GM12872 (cell line): ENCODE measurements around the gene FABP6.

Source experiments
- TF ChIP-seq, protein P1 (sequence below): IDR thresholded peaks from 3 replicates; pipeline ENCODE4 v1.5.1; 2011; ENCODE audit warnings: low read depth, mild to moderate bottlenecking, low read length, moderate library complexity; ENCODE audit not compliant: insufficient read depth

FABP6 gene

DNA sequence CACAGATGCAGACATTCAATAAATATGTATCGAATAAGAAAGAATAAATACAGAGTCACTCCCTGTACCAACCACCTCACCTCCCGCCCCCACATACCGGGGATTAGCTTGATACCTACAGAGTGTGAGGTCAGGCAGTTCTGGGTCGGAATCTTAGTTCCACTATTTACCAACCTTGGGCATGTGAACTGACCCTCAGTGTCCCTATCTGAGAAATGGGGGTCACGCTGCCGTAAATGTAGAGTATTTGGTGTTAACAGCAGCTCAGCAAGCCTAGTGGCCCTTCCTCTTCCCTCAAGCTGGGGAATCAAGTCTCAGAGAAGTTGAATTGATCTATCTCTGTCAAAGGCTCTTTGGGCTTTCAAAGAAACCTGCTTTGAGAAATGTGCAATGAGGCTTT, 57.6 kb downstream of the FABP6 start:
- TF ChIP-seq, protein P1, sequence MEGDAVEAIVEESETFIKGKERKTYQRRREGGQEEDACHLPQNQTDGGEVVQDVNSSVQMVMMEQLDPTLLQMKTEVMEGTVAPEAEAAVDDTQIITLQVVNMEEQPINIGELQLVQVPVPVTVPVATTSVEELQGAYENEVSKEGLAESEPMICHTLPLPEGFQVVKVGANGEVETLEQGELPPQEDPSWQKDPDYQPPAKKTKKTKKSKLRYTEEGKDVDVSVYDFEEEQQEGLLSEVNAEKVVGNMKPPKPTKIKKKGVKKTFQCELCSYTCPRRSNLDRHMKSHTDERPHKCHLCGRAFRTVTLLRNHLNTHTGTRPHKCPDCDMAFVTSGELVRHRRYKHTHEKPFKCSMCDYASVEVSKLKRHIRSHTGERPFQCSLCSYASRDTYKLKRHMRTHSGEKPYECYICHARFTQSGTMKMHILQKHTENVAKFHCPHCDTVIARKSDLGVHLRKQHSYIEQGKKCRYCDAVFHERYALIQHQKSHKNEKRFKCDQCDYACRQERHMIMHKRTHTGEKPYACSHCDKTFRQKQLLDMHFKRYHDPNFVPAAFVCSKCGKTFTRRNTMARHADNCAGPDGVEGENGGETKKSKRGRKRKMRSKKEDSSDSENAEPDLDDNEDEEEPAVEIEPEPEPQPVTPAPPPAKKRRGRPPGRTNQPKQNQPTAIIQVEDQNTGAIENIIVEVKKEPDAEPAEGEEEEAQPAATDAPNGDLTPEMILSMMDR, result no peak

DNA sequence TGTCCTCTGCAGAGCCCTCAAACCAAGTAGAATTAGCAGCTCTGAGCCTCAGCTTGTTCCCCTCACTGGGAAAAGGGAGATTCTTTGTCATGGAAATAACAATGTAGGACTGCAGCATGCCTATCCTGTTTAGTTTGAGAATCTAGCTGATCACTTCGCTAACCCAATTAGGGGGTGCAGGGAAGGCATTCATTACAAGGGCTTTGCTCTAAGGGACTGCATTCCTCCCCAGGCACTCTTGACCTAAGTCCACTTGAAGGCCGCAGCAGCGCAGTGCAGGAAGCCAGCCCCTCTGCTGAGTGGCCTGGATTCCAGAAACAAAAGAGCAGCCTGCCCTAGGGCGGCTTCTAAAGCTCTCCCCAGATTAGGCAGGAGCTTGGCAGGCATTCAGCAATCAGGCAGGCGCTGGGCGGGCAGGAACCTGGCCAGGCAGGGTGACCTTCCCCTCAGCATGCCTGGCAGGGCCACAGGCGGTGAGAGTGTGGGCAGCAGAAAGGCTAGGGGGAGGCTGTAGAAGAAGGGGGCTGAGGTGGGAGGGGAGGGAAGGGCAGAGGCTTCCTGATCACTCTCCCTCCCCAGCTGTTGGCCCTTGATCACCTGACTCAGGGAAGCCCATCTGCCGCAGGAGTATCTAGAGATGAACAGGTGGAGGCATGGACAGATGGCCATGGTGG, 58.2 kb downstream of the FABP6 start:
- TF ChIP-seq, protein P1, result no peak
